Thyroid gland (tissue), 4 donors: ENCODE measurements around the gene PLCB4.

Experiments used
- POLR2A ChIP-seq, 2 donors: fragments of 450-650 bp; IDR thresholded peaks; one replicate each; pipeline ENCODE4 v1.6.1; 2017; ENCODE audit warnings: antibody characterized with exemption in 2 of 2, mild to moderate bottlenecking in 2 of 2, moderate library complexity in 1 of 2
- TF ChIP-seq, protein P1 (sequence below), 6 experiments: fragments of 200-600 bp in 3 of 6; fragments of 450-650 bp in 3 of 6; sonication (generic) in 3 of 6; IDR thresholded peaks; one replicate each; pipeline ENCODE4 v1.5.1; 2016 to 2019; ENCODE audit warnings: antibody characterized with exemption in 6 of 6, mild to moderate bottlenecking in 2 of 6, inconsistent platforms in 1 of 6, moderate library complexity in 1 of 6

- TF ChIP-seq, protein P1, sequence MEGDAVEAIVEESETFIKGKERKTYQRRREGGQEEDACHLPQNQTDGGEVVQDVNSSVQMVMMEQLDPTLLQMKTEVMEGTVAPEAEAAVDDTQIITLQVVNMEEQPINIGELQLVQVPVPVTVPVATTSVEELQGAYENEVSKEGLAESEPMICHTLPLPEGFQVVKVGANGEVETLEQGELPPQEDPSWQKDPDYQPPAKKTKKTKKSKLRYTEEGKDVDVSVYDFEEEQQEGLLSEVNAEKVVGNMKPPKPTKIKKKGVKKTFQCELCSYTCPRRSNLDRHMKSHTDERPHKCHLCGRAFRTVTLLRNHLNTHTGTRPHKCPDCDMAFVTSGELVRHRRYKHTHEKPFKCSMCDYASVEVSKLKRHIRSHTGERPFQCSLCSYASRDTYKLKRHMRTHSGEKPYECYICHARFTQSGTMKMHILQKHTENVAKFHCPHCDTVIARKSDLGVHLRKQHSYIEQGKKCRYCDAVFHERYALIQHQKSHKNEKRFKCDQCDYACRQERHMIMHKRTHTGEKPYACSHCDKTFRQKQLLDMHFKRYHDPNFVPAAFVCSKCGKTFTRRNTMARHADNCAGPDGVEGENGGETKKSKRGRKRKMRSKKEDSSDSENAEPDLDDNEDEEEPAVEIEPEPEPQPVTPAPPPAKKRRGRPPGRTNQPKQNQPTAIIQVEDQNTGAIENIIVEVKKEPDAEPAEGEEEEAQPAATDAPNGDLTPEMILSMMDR (IDR thresholded peaks at IDR 0.05) = no peak
- no peak for TF ChIP-seq POLR2A (IDR thresholded peaks at IDR 0.05)
Measured at GRCh38 chr20:9258901-9259300, 190.0 kb downstream of the PLCB4 start.
